GM13977 (cell line): Measurements from ENCODE around the gene MIAT.
A peak's percentile ranks its signal among the peaks of the same experiment; 100 is the strongest.

ENCODE experiments used
- DNase-seq: peaks from one replicate; pipeline ENCODE4 v3.0.0; 2012; ENCODE audit warnings: low spot score
- CTCF ChIP-seq: IDR thresholded peaks from 2 replicates; pipeline ENCODE4 v1.5.1; 2012; ENCODE audit warnings: mild to moderate bottlenecking, control low read depth; ENCODE audit not compliant: insufficient read depth; ENCODE audit errors: extremely low read depth, missing control alignments
- in situ Hi-C: fragments of 300-500 bp; cut with MboI; formaldehyde crosslinking; loops from one replicate; pipeline ENCODE4 v1.12.0; 2022; ENCODE audit warnings: low sequenced_read_pairs, low pct_unique_long_range_greater_than_20kb, mixed read lengths, inconsistent platforms; ENCODE audit not compliant: unreplicated experiment

The MIAT gene

GRCh38 chr22:26643418-26644100 lies 13.8 kb upstream of the MIAT start:
- no peak for DNase-seq
- in situ Hi-C loops, result no loop called here
- no peak for TF ChIP-seq CTCF

- TF ChIP-seq CTCF, result no peak
- in situ Hi-C loops, result no loop called here
- no peak for DNase-seq
Observed at GRCh38 chr22:26646158-26646557, 11.2 kb upstream of the MIAT start.

- DNase-seq, result no peak
- no peak for TF ChIP-seq CTCF
- in situ Hi-C loops, result no loop called here
Observed at GRCh38 chr22:26648011-26648497, 9.3 kb upstream of the MIAT start.

GRCh38 chr22:26648528-26649388 lies 8.6 kb upstream of the MIAT start:
- DNase-seq, result no peak
- TF ChIP-seq CTCF, result no peak
- in situ Hi-C loops, result no loop called here

GRCh38 chr22:26650722-26651421 lies 6.5 kb upstream of the MIAT start:
- in situ Hi-C loops, result no loop called here
- DNase-seq, result peak; percentile 43
- TF ChIP-seq CTCF, result no peak

- DNase-seq, result no peak
- no peak for TF ChIP-seq CTCF
- in situ Hi-C loops, result no loop called here
Observed at GRCh38 chr22:26651815-26652214, 5.6 kb upstream of the MIAT start.
